ENCODE data around the gene TRAF1. TPM values are rescaled to one million over a fixed set of nuclear protein-coding genes. Genes with fewer than 3 reads are reported as not detected.

Gene TRAF1
- total RNA-seq, 5 donors from 2014 or later (not counting 1 experiment from before 2014, with no cell fraction given): 67.6 to 170 (median 157) TPM

- CTCF ChIA-PET: no interaction called here
- no peak for ATAC-seq (replicated peaks in 1 of 4)
- H3K36me3 ChIP-seq (ENCODE audit: control insufficient read depth in 2 of 2, extremely low read depth in 1 of 2, insufficient read depth in 1 of 2, low read length in 1 of 2): peaks cover 11 to 45% of the 10 kb centered on the region in 2 donors
- peaks cover 14% of the 10 kb centered on the region for H3K36me3 Mint-ChIP-seq
- WGBS (ENCODE audit: insufficient coverage): 96% methylated on average over 3 of the region's 6 CpGs
- H3K27ac Mint-ChIP-seq: peak overlapping the region in 1 of 2 donors; percentile 55
- H3K27me3 Mint-ChIP-seq: no peaks in the 10 kb centered on the region
- H3K27me3 ChIP-seq (replicated peaks in 1 of 2; ENCODE audit: control insufficient read depth in 2 of 2, extremely low read depth in 1 of 2, insufficient read depth in 2 of 2, low read length in 1 of 2): no peaks in the 10 kb centered on the region
- peaks cover 0 to 4% of the 10 kb centered on the region in 2 experiments for H3K4me1 ChIP-seq (ENCODE audit: control insufficient read depth in 1 of 2, extremely low read depth in 1 of 2, insufficient read depth in 2 of 2, low read length in 2 of 2)
- DNase-seq: no peak
- peaks cover 4 to 23% (median 12%) of the 10 kb centered on the region in 3 donors for H3K4me1 Mint-ChIP-seq
- H3K27ac ChIP-seq (ENCODE audit: low read length): no peak overlapping the region
- H3K9me3 ChIP-seq: no peaks in the 10 kb centered on the region
- H3K4me3 ChIP-seq (ENCODE audit: control insufficient read depth in 1 of 2, extremely low read depth in 1 of 2, low read length in 1 of 2): no peak overlapping the region
- H3K4me3 Mint-ChIP-seq: no peak overlapping the region
- no peaks in the 10 kb centered on the region for H3K9me3 Mint-ChIP-seq
- POLR2A ChIA-PET: interaction anchor here in 1 of 2 donors (0.6 kb wide), 1 partner anchor 23 kb away, joined by 7 read pairs; no protein-coding TSS in a partner anchor
Observed at GRCh38 chr9:120853198-120853597, 73.4 kb downstream of the TRAF1 start.

Other genes starting within 250 kb of the TRAF1 start
- 10 to 100 TPM; 10.4 to 15.5 (median 11.3) TPM for gene MEGF9, start 212.3 kb downstream of the TRAF1 start, total RNA-seq
- gene FBXW2, start 133.4 kb downstream of the TRAF1 start, total RNA-seq: 10 to 100 TPM; 70.3 to 78.3 (median 74.3) TPM
- 10 to 100 TPM; 27.5 to 55.2 (median 47.7) TPM for gene PSMD5, start 83.9 kb downstream of the TRAF1 start, total RNA-seq
- gene PHF19, start 49.6 kb downstream of the TRAF1 start, total RNA-seq: 100 to 1,000 TPM in 4 of 5 donors, 10 to 100 TPM in 1; 92.8 to 184 (median 166) TPM
- 1 to 10 TPM in 4 of 5 donors, under 1 TPM in 1; 0.90 to 2.4 (median 1.7) TPM for gene C5, start 123.5 kb upstream of the TRAF1 start, total RNA-seq
- 100 to 1,000 TPM in 1 of 5 donors, 10 to 100 TPM in 4; 84.6 to 101 (median 93.7) TPM for gene CNTRL, start 148.2 kb upstream of the TRAF1 start, total RNA-seq